SKM-1 (cell line): ENCODE data around the gene DMAC1.

Experiments
- DNase-seq: peaks from one replicate; lab custom pipeline; 2025; ENCODE audit not compliant: unreplicated experiment; lab: John Stamatoyannopoulos, UW

DMAC1 gene

GRCh38 chr9:7783635-7784063 is 15.9 kb downstream of the DMAC1 start:
- DNase-seq = no peak

GRCh38 chr9:7782400-7783120 is 17.0 kb downstream of the DMAC1 start:
- DNase-seq = no peak

GRCh38 chr9:7780261-7780988 is 19.2 kb downstream of the DMAC1 start:
- DNase-seq = no peak

- no peak for DNase-seq
Measured at GRCh38 chr9:7778851-7779600, 20.6 kb downstream of the DMAC1 start.

GRCh38 chr9:7777771-7778170 is 21.8 kb downstream of the DMAC1 start:
- DNase-seq = no peak

GRCh38 chr9:7770111-7770510 is 29.5 kb downstream of the DMAC1 start:
- no peak for DNase-seq

GRCh38 chr9:7762600-7762999 is 37.0 kb downstream of the DMAC1 start:
- no peak for DNase-seq

- no peak for DNase-seq
Measured at GRCh38 chr9:7760014-7760415, 39.6 kb downstream of the DMAC1 start.

- DNase-seq = no peak
Measured at GRCh38 chr9:7756088-7756487, 43.5 kb downstream of the DMAC1 start.

- DNase-seq = no peak
Measured at GRCh38 chr9:7752481-7752880, 47.1 kb downstream of the DMAC1 start.
